ENCODE data around the gene ZNF516.

Gene ZNF516

DNA sequence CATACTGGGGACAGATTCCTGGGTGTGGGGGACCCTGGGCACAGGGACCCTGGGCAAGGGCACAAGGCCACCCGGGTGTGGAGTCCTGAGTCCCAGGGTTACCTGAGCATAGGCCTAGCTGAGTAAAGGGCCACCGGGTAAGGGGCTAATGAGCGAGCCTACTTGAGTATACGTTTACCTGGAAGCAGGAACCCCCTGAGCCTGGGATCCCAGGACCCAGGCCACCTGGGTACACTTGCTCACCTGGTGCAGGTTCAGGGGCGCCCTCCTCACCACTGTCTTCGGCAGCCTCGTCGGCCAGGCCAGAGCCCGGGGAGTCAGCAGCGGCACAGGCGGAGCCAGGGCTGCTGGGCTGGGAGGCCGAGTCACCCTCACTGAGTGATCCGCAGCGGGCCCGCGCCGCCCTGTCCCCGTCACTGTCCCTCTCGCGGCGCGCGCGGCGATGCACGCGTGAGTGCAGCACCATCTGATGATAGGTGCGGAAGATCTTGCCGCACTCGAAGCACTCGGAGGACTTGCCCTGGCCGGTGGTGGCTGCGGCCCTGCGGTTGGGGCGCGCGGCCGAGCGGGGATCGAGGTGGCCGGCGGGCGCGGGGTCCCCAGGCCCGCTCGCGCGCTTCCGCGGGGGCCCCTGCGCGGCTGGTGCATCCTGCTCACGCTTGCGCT, 53.9 kb downstream of the ZNF516 start:
- 95 to 97% methylated on average over 54 of the region's 54 CpGs for WGBS, 2 experiments
- Histone ChIP-seq H3K27ac (ENCODE audit: insufficient read depth, low read depth, low read length, poor library complexity, severe bottlenecking) (no peak overlapping the region), H3K4me1 (ENCODE audit: control insufficient read depth, insufficient read depth, low read length) (peaks cover 12% of the 10 kb centered on the region), H3K36me3 (ENCODE audit: control insufficient read depth, insufficient read depth, low read length) (peaks cover 7% of the 10 kb centered on the region), H3K4me3 (ENCODE audit: insufficient read depth, low read depth, low read length) (no peak overlapping the region), H3K27me3 (ENCODE audit: control insufficient read depth, insufficient read depth, low read length, poor library complexity, severe bottlenecking) (no peaks in the 10 kb centered on the region), H3K9me3 (ENCODE audit: control insufficient read depth, low read length) (no peaks in the 10 kb centered on the region)

DNA sequence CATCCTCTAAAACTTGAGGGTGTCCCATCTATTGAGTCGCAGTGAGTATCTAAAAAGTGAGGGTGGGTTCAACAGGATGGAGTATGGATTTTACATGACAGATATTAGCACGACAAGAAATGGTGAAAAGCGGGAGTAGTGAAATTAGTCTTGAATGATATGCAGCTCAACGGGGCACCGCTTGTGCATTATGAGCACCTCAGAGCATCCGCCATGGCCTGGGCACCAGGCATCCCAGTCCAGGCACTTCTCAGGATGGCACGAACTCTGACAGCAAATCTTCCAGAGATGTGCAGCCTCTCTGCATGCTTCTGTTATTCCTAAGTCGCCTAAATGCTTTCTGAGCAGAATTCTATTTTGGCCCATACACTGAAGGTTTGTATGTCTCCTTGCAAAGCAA, 57.1 kb downstream of the ZNF516 start:
- no peak overlapping the region for H3K27ac ChIP-seq (ENCODE audit: insufficient read depth, low read depth, low read length, poor library complexity, severe bottlenecking)
- no peaks in the 10 kb centered on the region for H3K4me1 ChIP-seq (ENCODE audit: control insufficient read depth, insufficient read depth, low read length)
- WGBS, 2 experiments, result 95 to 96% methylated on average over 8 of the region's 8 CpGs
- no peaks in the 10 kb centered on the region for H3K27me3 ChIP-seq (ENCODE audit: control insufficient read depth, insufficient read depth, low read length, poor library complexity, severe bottlenecking)
- no peak overlapping the region for H3K4me3 ChIP-seq (ENCODE audit: insufficient read depth, low read depth, low read length)
- no peaks in the 10 kb centered on the region for H3K9me3 ChIP-seq (ENCODE audit: control insufficient read depth, low read length)
- H3K36me3 ChIP-seq (ENCODE audit: control insufficient read depth, insufficient read depth, low read length), result peaks cover 10% of the 10 kb centered on the region

DNA sequence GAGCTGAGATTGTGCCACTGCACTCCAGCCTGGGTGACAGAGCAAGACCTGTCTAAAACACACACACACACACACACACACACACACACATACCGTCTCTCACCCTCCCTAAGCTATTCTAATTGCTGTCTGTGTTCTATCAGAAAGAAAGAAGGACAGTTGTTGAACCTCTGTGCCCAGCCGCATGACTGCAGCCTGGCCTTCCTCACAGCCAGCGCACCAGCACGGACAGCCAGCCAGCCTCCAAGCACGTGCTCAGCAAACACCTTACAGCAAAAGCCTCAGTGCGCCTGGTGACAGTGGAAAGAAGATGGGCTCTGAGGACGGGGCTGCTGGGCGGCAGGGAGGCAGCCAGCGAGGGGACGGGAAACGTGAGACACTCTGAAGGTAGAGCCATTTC, 58.0 kb downstream of the ZNF516 start:
- peaks cover 11% of the 10 kb centered on the region for H3K36me3 ChIP-seq (ENCODE audit: control insufficient read depth, insufficient read depth, low read length)
- 91 to 93% methylated on average over 11 of the region's 11 CpGs for WGBS, 2 experiments

DNA sequence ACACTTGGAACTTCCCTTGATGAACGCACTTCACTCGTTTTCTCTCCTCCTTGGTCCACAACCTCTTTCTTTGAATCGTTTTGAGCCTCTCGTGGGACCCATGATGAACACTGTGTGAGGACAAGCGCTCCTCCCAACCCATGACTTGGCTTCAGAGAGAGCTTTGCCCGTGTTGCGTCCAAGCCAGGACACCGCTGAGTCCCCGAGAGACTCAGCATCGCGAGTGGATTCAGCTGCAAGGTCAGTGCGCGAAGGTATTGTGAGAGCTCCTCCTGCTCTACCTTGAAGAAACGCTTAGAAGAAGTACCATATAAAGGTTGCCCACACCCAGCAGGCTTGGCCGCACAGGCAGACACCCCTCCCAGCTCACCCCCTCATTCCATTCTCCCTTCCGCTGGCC, 58.7 kb downstream of the ZNF516 start:
- Histone ChIP-seq H3K27me3 (ENCODE audit: control insufficient read depth, insufficient read depth, low read length, poor library complexity, severe bottlenecking) (no peaks in the 10 kb centered on the region), H3K4me3 (ENCODE audit: insufficient read depth, low read depth, low read length) (no peak overlapping the region), H3K36me3 (ENCODE audit: control insufficient read depth, insufficient read depth, low read length) (peaks cover 11% of the 10 kb centered on the region), H3K27ac (ENCODE audit: insufficient read depth, low read depth, low read length, poor library complexity, severe bottlenecking) (no peak overlapping the region), H3K4me1 (ENCODE audit: control insufficient read depth, insufficient read depth, low read length) (no peaks in the 10 kb centered on the region), H3K9me3 (ENCODE audit: control insufficient read depth, low read length) (no peaks in the 10 kb centered on the region)
- WGBS, 2 experiments, result 93 to 95% methylated on average over 16 of the region's 16 CpGs

More for the DNA sequence above, 58.0 kb downstream of the ZNF516 start:
- Histone ChIP-seq H3K27ac (ENCODE audit: insufficient read depth, low read depth, low read length, poor library complexity, severe bottlenecking) (no peak overlapping the region), H3K27me3 (ENCODE audit: control insufficient read depth, insufficient read depth, low read length, poor library complexity, severe bottlenecking) (no peaks in the 10 kb centered on the region), H3K4me1 (ENCODE audit: control insufficient read depth, insufficient read depth, low read length) (no peaks in the 10 kb centered on the region), H3K4me3 (ENCODE audit: insufficient read depth, low read depth, low read length) (no peak overlapping the region), H3K9me3 (ENCODE audit: control insufficient read depth, low read length) (no peaks in the 10 kb centered on the region)

DNA sequence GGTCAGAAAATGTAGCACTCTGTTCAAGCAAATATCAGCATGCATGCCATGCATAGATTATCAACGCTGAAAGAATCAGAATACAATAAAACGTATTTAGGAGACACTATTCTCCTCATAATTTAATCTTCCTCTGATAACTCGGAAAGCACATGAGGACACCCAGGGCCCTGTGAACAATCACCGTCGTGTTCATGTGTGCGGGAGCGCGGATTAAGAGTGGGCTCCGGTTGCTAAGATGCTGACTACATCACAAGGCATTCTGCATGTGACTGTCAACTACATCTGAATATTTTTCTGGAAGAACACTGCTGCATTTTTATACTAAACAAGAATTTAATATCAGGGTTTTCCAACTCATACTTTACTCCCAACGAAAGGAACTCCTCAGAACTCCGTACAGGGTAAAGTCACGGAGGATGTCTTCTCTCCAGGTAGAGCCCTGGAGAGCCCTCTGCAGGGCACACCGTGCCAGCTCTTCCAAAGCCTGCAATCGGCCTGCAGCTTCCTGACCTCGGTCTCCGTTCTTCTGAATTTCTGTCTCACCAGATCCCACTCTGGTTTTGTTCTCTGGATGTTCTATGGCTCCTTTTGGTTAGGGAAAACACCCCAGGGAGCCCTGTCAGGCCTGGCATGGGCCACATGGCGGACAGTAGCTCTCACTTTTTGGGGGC, 59.6 kb downstream of the ZNF516 start:
- Histone ChIP-seq H3K36me3 (ENCODE audit: control insufficient read depth, insufficient read depth, low read length) (peaks cover 4% of the 10 kb centered on the region), H3K9me3 (ENCODE audit: control insufficient read depth, low read length) (no peaks in the 10 kb centered on the region)
- WGBS, 2 experiments, result 87 to 89% methylated on average over 17 of the region's 17 CpGs

DNA sequence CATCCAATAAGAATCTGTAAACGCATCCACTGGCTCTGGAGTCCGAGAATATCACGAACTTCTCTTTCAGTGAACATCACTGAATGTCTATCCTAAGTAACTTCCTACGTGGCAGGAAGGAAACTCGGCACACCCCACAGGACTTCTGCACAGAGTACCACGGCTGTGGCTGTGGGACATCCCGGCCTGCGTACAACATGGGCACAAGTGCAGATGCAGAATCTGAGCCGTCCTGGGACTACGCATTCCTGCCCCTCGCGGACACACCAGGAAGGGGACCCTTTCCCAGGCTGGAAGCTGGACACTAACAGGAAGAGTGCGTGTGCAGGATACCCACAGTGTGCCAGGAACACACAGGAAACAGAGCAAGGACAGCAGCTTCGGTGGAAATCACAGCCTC, 60.6 kb downstream of the ZNF516 start:
- Histone ChIP-seq H3K27me3 (ENCODE audit: control insufficient read depth, insufficient read depth, low read length, poor library complexity, severe bottlenecking) (no peaks in the 10 kb centered on the region), H3K27ac (ENCODE audit: insufficient read depth, low read depth, low read length, poor library complexity, severe bottlenecking) (no peak overlapping the region), H3K4me1 (ENCODE audit: control insufficient read depth, insufficient read depth, low read length) (no peaks in the 10 kb centered on the region), H3K9me3 (ENCODE audit: control insufficient read depth, low read length) (no peaks in the 10 kb centered on the region), H3K4me3 (ENCODE audit: insufficient read depth, low read depth, low read length) (no peak overlapping the region), H3K36me3 (ENCODE audit: control insufficient read depth, insufficient read depth, low read length) (peaks cover 4% of the 10 kb centered on the region)
- 96 to 97% methylated on average over 14 of the region's 14 CpGs for WGBS, 2 experiments

More for the DNA sequence above, 59.6 kb downstream of the ZNF516 start:
- no peak overlapping the region for H3K27ac ChIP-seq (ENCODE audit: insufficient read depth, low read depth, low read length, poor library complexity, severe bottlenecking)
- H3K4me3 ChIP-seq (ENCODE audit: insufficient read depth, low read depth, low read length), result no peak overlapping the region
- no peaks in the 10 kb centered on the region for H3K27me3 ChIP-seq (ENCODE audit: control insufficient read depth, insufficient read depth, low read length, poor library complexity, severe bottlenecking)
- H3K4me1 ChIP-seq (ENCODE audit: control insufficient read depth, insufficient read depth, low read length), result no peaks in the 10 kb centered on the region

DNA sequence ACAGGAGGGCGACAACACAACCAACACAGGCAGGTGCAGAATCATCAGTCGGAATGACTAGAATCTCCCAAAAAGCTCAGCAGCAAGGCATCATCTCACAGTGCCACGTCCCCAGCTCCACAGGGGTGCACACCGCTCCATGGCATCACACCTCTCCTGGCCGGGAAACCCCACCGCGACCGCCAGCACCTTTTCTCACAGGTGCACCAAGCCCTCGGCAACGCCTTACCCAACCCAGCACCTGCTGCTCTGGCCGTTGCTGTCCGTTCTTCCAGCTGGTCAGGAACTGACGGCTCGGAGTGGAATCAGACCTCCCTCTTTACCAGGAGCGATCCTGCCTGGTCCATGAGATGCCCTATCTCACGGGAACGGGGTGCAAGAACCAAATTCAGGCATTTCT, 61.3 kb downstream of the ZNF516 start:
- Histone ChIP-seq H3K4me1 (ENCODE audit: control insufficient read depth, insufficient read depth, low read length) (no peaks in the 10 kb centered on the region), H3K27me3 (ENCODE audit: control insufficient read depth, insufficient read depth, low read length, poor library complexity, severe bottlenecking) (no peaks in the 10 kb centered on the region), H3K36me3 (ENCODE audit: control insufficient read depth, insufficient read depth, low read length) (peaks cover 4% of the 10 kb centered on the region), H3K9me3 (ENCODE audit: control insufficient read depth, low read length) (no peaks in the 10 kb centered on the region), H3K4me3 (ENCODE audit: insufficient read depth, low read depth, low read length) (no peak overlapping the region), H3K27ac (ENCODE audit: insufficient read depth, low read depth, low read length, poor library complexity, severe bottlenecking) (no peak overlapping the region)
- WGBS, 2 experiments, result 94 to 97% methylated on average over 17 of the region's 17 CpGs

DNA sequence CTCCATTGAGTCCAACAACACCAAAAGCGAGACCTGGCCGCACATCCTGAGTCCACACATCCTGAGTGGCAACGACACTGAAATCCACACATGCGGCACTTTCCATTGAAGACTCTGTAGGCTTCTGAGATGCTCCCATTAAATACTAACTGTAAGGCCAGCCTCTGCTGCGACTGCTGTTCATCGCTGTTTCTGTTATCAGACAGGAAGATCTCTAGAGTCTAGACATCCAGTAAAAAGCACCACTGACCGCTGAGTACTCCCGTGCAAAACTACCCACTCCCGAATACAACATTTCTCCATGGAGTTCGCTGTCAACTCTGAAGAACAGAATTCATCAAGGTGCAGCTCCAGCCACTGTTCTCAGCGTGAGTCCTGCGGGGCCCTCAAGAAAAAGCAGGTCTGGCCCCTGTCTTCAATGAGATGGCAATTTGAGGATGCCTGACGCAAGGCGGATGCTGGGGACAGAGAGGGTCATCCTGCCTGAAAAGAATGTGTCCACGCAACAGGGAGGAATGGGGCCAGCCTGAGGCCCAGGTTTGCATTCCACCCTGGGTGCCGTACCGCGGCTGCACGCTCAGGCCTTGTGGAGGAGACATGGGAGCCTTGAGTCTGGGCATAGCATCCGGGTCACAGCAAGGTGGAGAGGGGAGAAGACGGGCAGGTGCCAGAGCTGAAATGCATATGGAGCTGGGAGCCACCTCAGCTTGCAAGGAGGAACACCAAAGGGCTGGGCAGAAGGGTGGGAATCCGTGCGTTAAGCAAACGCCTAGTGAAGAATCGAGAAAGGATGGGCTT, 61.9 kb downstream of the ZNF516 start:
- Histone ChIP-seq H3K36me3 (ENCODE audit: control insufficient read depth, insufficient read depth, low read length) (peaks cover 4% of the 10 kb centered on the region), H3K4me1 (ENCODE audit: control insufficient read depth, insufficient read depth, low read length) (no peaks in the 10 kb centered on the region), H3K27ac (ENCODE audit: insufficient read depth, low read depth, low read length, poor library complexity, severe bottlenecking) (no peak overlapping the region), H3K27me3 (ENCODE audit: control insufficient read depth, insufficient read depth, low read length, poor library complexity, severe bottlenecking) (no peaks in the 10 kb centered on the region), H3K9me3 (ENCODE audit: control insufficient read depth, low read length) (no peaks in the 10 kb centered on the region), H3K4me3 (ENCODE audit: insufficient read depth, low read depth, low read length) (no peak overlapping the region)
- WGBS, 2 experiments, result 95 to 96% methylated on average over 25 of the region's 25 CpGs

DNA sequence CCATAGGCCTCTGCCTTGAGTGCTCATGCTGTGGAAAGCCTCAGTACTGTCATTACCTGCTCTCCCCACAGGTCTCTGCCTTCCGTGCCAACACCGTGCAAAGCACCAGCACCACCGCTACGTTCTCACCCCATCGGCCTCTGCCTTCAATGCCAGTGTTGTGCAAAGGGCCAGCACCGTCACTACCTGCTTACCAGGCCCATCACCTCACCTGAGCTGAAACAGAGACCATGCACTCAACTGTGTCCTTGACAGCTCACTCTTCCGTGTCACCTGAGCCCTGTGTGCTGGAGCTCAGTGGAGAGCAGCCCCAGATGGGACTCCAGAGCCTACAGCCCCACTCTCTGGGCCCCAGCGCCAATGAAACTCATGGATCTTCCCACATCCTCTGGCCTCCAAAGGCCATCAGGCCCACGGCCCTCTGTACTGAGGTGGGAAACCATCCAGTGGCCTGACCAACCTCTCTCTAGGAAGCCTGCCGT, 62.7 kb downstream of the ZNF516 start:
- 96 to 97% methylated on average over 10 of the region's 10 CpGs for WGBS, 2 experiments
- Histone ChIP-seq H3K27ac (ENCODE audit: insufficient read depth, low read depth, low read length, poor library complexity, severe bottlenecking) (no peak overlapping the region), H3K4me1 (ENCODE audit: control insufficient read depth, insufficient read depth, low read length) (no peaks in the 10 kb centered on the region)

More for the DNA sequence above, 62.7 kb downstream of the ZNF516 start:
- peaks cover 4% of the 10 kb centered on the region for H3K36me3 ChIP-seq (ENCODE audit: control insufficient read depth, insufficient read depth, low read length)
- H3K4me3 ChIP-seq (ENCODE audit: insufficient read depth, low read depth, low read length), result no peak overlapping the region
- H3K27me3 ChIP-seq (ENCODE audit: control insufficient read depth, insufficient read depth, low read length, poor library complexity, severe bottlenecking), result no peaks in the 10 kb centered on the region
- H3K9me3 ChIP-seq (ENCODE audit: control insufficient read depth, low read length), result no peaks in the 10 kb centered on the region

All from ectodermal cell (in vitro differentiated cells).